ENCODE measurements around the gene ALDH1A3.

DNA sequence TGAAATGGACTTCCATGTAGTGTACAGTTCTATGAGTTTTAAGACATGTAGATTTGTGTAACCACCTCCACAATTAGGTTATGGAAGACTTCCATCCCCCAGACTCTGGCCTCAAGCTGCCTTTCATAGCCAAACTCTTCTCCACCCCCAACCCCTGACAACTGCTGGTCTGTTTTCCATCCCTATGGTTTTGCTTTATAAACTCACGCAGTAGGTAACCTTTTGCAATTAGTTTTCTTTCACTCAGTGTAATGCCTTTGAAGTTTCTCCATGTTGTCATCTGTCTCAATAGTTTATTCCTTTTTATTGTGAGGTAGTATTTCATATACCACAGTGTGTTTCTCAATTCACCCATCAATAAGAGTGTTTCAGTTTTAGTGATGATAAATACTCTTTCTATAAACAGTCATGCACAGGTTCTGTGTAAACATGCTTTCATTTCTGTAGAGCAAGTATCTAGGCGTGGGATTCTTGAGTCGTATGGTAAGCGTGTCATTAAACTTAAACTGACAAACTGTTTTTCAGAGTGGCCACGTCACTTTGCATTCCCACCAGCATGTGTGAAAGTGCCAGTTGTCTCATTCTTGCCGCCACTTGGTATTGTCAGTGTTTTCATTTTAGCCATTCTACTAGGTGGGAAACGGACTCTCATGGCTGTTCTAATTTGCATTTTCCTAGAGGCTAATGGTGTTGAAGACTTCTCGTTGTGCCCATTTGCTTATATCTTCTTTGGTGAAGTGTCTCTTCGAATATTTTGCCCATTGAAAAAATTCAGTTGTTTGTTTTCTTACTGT lies 47.3 kb upstream of the ALDH1A3 start:
- TF ChIP-seq CTCF (IDR thresholded peaks at IDR 0.05) (no peak), POLR2A (IDR thresholded peaks at IDR 0.05) (no peak)
